ENCODE results near the gene GOLPH3L. TPM values are rescaled to one million over a fixed set of nuclear protein-coding genes. Genes with fewer than 3 reads are reported as not detected.
"Not testable (repeated sequence)": the region's sequence is repeated elsewhere in the genome, so short reads cannot be mapped to it uniquely, and the experiment has no call there.

GOLPH3L gene
- total RNA-seq, 3 donors from 2014 or later: 22.2 to 44.3 (median 31.8) TPM

- H3K4me3 ChIP-seq: no peak overlapping the region
- no peaks in the 10 kb centered on the region for H3K9me3 ChIP-seq
- DNase-seq (ENCODE audit: low spot score in 2 of 2): no peak
- TF ChIP-seq CTCF (IDR thresholded peaks at IDR 0.05) (no peak), POLR2A (IDR thresholded peaks at IDR 0.05) (no peak), POLR2AphosphoS5 (IDR thresholded peaks at IDR 0.05) (no peak)
- H3K27ac ChIP-seq: no peak overlapping the region
- H3K36me3 ChIP-seq: no peaks in the 10 kb centered on the region
- H3K27me3 ChIP-seq: no peaks in the 10 kb centered on the region
- no peaks in the 10 kb centered on the region for H3K4me1 ChIP-seq
- intact Hi-C loops (cut with DNase I; ENCODE audit: low total_unique reads): no loop called here
Measured at GRCh38 chr1:150662811-150663210, 34.1 kb downstream of the GOLPH3L start.

GRCh38 chr1:150661156-150661555 lies 35.8 kb downstream of the GOLPH3L start:
- TF ChIP-seq POLR2A (IDR thresholded peaks at IDR 0.05) (no peak), CTCF (IDR thresholded peaks at IDR 0.05) (no peak), POLR2AphosphoS5 (IDR thresholded peaks at IDR 0.05) (no peak)
- intact Hi-C loops (cut with DNase I; ENCODE audit: low total_unique reads): no loop called here
- no peaks in the 10 kb centered on the region for H3K36me3 ChIP-seq

GRCh38 chr1:150660584-150660983 lies 36.4 kb downstream of the GOLPH3L start:
- no peak for TF ChIP-seq CTCF (IDR thresholded peaks at IDR 0.05)
- TF ChIP-seq POLR2A (IDR thresholded peaks at IDR 0.05): no peak
- TF ChIP-seq POLR2AphosphoS5 (IDR thresholded peaks at IDR 0.05): no peak
- intact Hi-C loops (cut with DNase I; ENCODE audit: low total_unique reads): no loop called here
- Histone ChIP-seq H3K27me3 (no peaks in the 10 kb centered on the region), H3K4me3 (no peak overlapping the region), H3K9me3 (no peaks in the 10 kb centered on the region), H3K36me3 (no peaks in the 10 kb centered on the region), H3K4me1 (no peaks in the 10 kb centered on the region), H3K27ac (no peak overlapping the region)
- DNase-seq (ENCODE audit: low spot score in 2 of 2): no peak

More at GRCh38 chr1:150661156-150661555, 35.8 kb downstream of the GOLPH3L start:
- no peak for DNase-seq (ENCODE audit: low spot score in 2 of 2)
- Histone ChIP-seq H3K9me3 (no peaks in the 10 kb centered on the region), H3K4me1 (no peaks in the 10 kb centered on the region), H3K4me3 (no peak overlapping the region), H3K27me3 (no peaks in the 10 kb centered on the region), H3K27ac (no peak overlapping the region)

- H3K9me3 ChIP-seq; intact Hi-C loops (cut with DNase I; ENCODE audit: low total_unique reads); H3K27ac ChIP-seq; H3K4me1 ChIP-seq; H3K4me3 ChIP-seq; H3K27me3 ChIP-seq; H3K36me3 ChIP-seq; DNase-seq (ENCODE audit: low spot score in 2 of 2): not testable (repeated sequence)
Measured at GRCh38 chr1:150657064-150657463, 39.9 kb downstream of the GOLPH3L start.

- H3K4me1 ChIP-seq; H3K27ac ChIP-seq; intact Hi-C loops (cut with DNase I; ENCODE audit: low total_unique reads); H3K27me3 ChIP-seq; DNase-seq (ENCODE audit: low spot score in 2 of 2); H3K9me3 ChIP-seq; H3K36me3 ChIP-seq; H3K4me3 ChIP-seq: not testable (repeated sequence)
Measured at GRCh38 chr1:150654635-150655034, 42.3 kb downstream of the GOLPH3L start.

- Histone ChIP-seq H3K27ac (peak overlapping the region in 1 of 2 donors; percentile 54), H3K27me3 (no peaks in the 10 kb centered on the region), H3K4me3 (no peak overlapping the region), H3K9me3 (no peaks in the 10 kb centered on the region), H3K4me1 (no peaks in the 10 kb centered on the region), H3K36me3 (no peaks in the 10 kb centered on the region)
- TF ChIP-seq CTCF (IDR thresholded peaks at IDR 0.05) (no peak), POLR2A (IDR thresholded peaks at IDR 0.05) (no peak), POLR2AphosphoS5 (IDR thresholded peaks at IDR 0.05) (no peak)
- intact Hi-C loops (cut with DNase I; ENCODE audit: low total_unique reads): no loop called here
- peak in 1 of 2 donors; percentile 33 for DNase-seq (ENCODE audit: low spot score in 2 of 2)
Measured at GRCh38 chr1:150650193-150650592, 46.8 kb downstream of the GOLPH3L start.
